ENCODE measurements around the gene D2HGDH.

DNA sequence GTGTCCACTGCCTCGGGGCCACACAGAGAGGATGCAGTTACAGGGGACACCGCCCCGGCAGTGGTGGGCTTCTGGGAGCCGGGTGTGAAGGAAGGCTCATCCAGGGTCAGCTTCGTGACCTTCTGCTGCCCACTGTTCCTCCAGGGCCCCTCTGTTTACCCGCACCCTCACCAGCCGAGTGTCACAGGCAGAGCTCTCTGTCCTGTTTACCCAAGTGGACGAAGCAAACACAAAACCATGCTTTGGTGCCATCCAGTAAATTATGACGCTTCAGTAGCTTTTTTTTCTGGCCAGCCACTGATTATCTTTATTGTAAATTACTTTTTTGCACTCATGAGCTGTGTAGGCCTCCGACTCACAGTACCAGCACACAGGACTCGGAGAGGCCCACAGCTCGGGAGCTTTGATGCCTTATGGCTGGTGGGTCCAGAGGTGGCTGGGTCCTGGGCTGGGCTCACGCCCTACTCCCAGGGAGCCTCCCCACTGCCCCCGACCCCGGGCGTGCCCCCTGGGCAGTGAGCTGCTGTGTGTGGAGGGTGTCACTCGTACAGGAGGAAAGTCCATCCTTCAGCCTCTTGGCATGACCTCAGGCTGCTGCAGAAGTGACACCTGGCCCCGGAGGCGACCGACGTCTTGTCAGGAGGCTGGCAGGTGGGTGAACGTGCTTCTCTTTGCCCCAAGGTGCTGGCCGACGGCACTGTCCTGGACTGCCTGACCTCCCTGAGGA is 9.8 kb downstream of the D2HGDH start:
- TF ChIP-seq, protein P1, sequence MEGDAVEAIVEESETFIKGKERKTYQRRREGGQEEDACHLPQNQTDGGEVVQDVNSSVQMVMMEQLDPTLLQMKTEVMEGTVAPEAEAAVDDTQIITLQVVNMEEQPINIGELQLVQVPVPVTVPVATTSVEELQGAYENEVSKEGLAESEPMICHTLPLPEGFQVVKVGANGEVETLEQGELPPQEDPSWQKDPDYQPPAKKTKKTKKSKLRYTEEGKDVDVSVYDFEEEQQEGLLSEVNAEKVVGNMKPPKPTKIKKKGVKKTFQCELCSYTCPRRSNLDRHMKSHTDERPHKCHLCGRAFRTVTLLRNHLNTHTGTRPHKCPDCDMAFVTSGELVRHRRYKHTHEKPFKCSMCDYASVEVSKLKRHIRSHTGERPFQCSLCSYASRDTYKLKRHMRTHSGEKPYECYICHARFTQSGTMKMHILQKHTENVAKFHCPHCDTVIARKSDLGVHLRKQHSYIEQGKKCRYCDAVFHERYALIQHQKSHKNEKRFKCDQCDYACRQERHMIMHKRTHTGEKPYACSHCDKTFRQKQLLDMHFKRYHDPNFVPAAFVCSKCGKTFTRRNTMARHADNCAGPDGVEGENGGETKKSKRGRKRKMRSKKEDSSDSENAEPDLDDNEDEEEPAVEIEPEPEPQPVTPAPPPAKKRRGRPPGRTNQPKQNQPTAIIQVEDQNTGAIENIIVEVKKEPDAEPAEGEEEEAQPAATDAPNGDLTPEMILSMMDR (conservative IDR thresholded peaks at IDR 0.05; ENCODE audit: low read length): no peak
- no peak for TF ChIP-seq EZH2phosphoT487 (IDR thresholded peaks at IDR 0.05; ENCODE audit: borderline replicate concordance, low read depth, low read length)

Measured in OCI-LY7 (cell line).